H9 (cell line): ENCODE data around the gene COL4A1. TPM values are rescaled to one million over a fixed set of nuclear protein-coding genes. Genes with fewer than 3 reads are reported as not detected.
A peak's percentile ranks its signal among the peaks of the same experiment; 100 is the strongest.

Source experiments
- DNase-seq: peaks from one replicate; pipeline ENCODE4 v3.0.0-alpha.2; 2017
- H2AFZ ChIP-seq: one replicate; pipeline ENCODE4 v1.6.1; 2013; ENCODE audit warnings: mild to moderate bottlenecking, low read length, control low read depth, moderate library complexity
- H2AK5ac ChIP-seq: 2 replicates; pipeline ENCODE4 v1.6.1; 2013; ENCODE audit warnings: low read length, control low read depth, mixed read lengths; ENCODE audit not compliant: insufficient read length
- H2BK120ac ChIP-seq: one replicate; pipeline ENCODE4 v1.6.1; 2013; ENCODE audit warnings: low read depth, mild to moderate bottlenecking, low read length, control low read depth, inconsistent platforms; ENCODE audit not compliant: poor library complexity, severe bottlenecking
- H2BK12ac ChIP-seq: 2 replicates; pipeline ENCODE4 v1.6.1; 2013; ENCODE audit warnings: low read length, control low read depth, mixed read lengths, low read depth; ENCODE audit not compliant: insufficient read length
- H2BK15ac ChIP-seq: 2 replicates; pipeline ENCODE4 v1.6.1; 2013; ENCODE audit warnings: low read depth, low read length, control low read depth
- H2BK20ac ChIP-seq: one replicate; pipeline ENCODE4 v1.6.1; 2013; ENCODE audit warnings: low read depth, mild to moderate bottlenecking, low read length, control low read depth, inconsistent platforms; ENCODE audit not compliant: poor library complexity, severe bottlenecking
- H2BK5ac ChIP-seq: 2 replicates; pipeline ENCODE4 v1.6.1; 2013; ENCODE audit warnings: low read length, control low read depth, mixed read lengths; ENCODE audit not compliant: insufficient read length
- H3K14ac ChIP-seq: 2 replicates; pipeline ENCODE4 v1.6.1; 2013; ENCODE audit warnings: low read length, control low read depth; ENCODE audit not compliant: insufficient read depth
- H3K18ac ChIP-seq: 2 replicates; pipeline ENCODE4 v1.6.1; 2013; ENCODE audit warnings: low read depth, mild to moderate bottlenecking, mixed read lengths, low read length, control low read depth; ENCODE audit not compliant: insufficient read length
- H3K23ac ChIP-seq: 2 replicates; pipeline ENCODE4 v1.6.1; 2013; ENCODE audit warnings: low read length, control low read depth, mixed read lengths, low read depth; ENCODE audit not compliant: insufficient read length
- H3K23me2 ChIP-seq: 2 replicates; pipeline ENCODE4 v1.6.1; 2013; ENCODE audit warnings: low read depth, mild to moderate bottlenecking, mixed read lengths, low read length, control low read depth; ENCODE audit not compliant: insufficient read length, poor library complexity, severe bottlenecking
- H3K27ac ChIP-seq: 2 replicates; pipeline ENCODE4 v1.5.1; 2013; ENCODE audit warnings: low read length, control low read depth, mixed read lengths, low read depth; ENCODE audit not compliant: insufficient read length
- H3K27me3 ChIP-seq: 2 replicates; pipeline ENCODE4 v1.6.1; 2013; ENCODE audit warnings: low read length, control low read depth, inconsistent platforms; ENCODE audit not compliant: insufficient read depth
- H3K4ac ChIP-seq: 2 replicates; pipeline ENCODE4 v1.6.1; 2013; ENCODE audit warnings: low read depth, mild to moderate bottlenecking, control low read depth, inconsistent platforms, low read length, moderate library complexity
- H3K4me1 ChIP-seq: 2 replicates; pipeline ENCODE4 v1.6.1; 2013; ENCODE audit warnings: low read length, control low read depth, inconsistent platforms; ENCODE audit not compliant: insufficient read depth
- H3K4me2 ChIP-seq: 2 replicates; pipeline ENCODE4 v1.6.1; 2013; ENCODE audit warnings: low read length, control low read depth, mixed read lengths; ENCODE audit not compliant: insufficient read length, insufficient read depth
- H3K56ac ChIP-seq: 2 replicates; pipeline ENCODE4 v1.6.1; 2013; ENCODE audit warnings: low read depth, mild to moderate bottlenecking, mixed read lengths, low read length, control low read depth; ENCODE audit not compliant: insufficient read length
- H3K79me1 ChIP-seq: 2 replicates; pipeline ENCODE4 v1.6.1; 2013; ENCODE audit warnings: low read depth, mild to moderate bottlenecking, moderate library complexity, low read length, control low read depth, inconsistent platforms; ENCODE audit not compliant: insufficient read depth, poor library complexity, severe bottlenecking
- H3K79me2 ChIP-seq: 2 replicates; pipeline ENCODE4 v1.6.1; 2013; ENCODE audit warnings: low read length, control low read depth, inconsistent platforms; ENCODE audit not compliant: insufficient read depth
- H3K9ac ChIP-seq: 2 replicates; pipeline ENCODE4 v1.6.1; 2013; ENCODE audit warnings: low read length, control low read depth, mixed read lengths; ENCODE audit not compliant: insufficient read length; ENCODE audit errors: extremely low read depth
- H3K9me3 ChIP-seq: one replicate; pipeline ENCODE4 v1.6.1; 2013; ENCODE audit warnings: low read depth, low read length, inconsistent platforms; ENCODE audit not compliant: control insufficient read depth
- H3T11ph ChIP-seq: one replicate; pipeline ENCODE4 v1.6.1; 2013; ENCODE audit warnings: mild to moderate bottlenecking, low read length, control low read depth, inconsistent platforms
- H4K20me1 ChIP-seq: one replicate; pipeline ENCODE4 v1.6.1; 2013; ENCODE audit not compliant: control insufficient read depth, insufficient read length, insufficient read depth
- H4K5ac ChIP-seq: 2 replicates; pipeline ENCODE4 v1.6.1; 2013; ENCODE audit warnings: low read depth, mild to moderate bottlenecking, mixed read lengths, low read length, control low read depth; ENCODE audit not compliant: insufficient read length
- H4K8ac ChIP-seq: replicated peaks from 2 replicates; pipeline ENCODE4 v1.6.1; 2013; ENCODE audit warnings: low read length, control low read depth, mixed read lengths, low read depth; ENCODE audit not compliant: insufficient read length
- H4K91ac ChIP-seq: 2 replicates; pipeline ENCODE4 v1.6.1; 2013; ENCODE audit warnings: low read depth, mild to moderate bottlenecking, moderate library complexity, mixed read lengths, low read length, control low read depth; ENCODE audit not compliant: insufficient read length
- H3K27ac Mint-ChIP-seq, 3 experiments: 2 replicates in 2 of 3; 3 replicates in 1 of 3; pipeline ENCODE4 v1.8.0; 2020 to 2021; ENCODE audit warnings: mixed read lengths in 3 of 3, mild to moderate bottlenecking in 1 of 3, moderate library complexity in 1 of 3
- H3K27me3 Mint-ChIP-seq: 2 replicates; pipeline ENCODE4 v1.8.0; 2021; ENCODE audit warnings: low read depth, mild to moderate bottlenecking, moderate library complexity, mixed read lengths
- H3K36me3 Mint-ChIP-seq, 3 experiments: 2 replicates in 2 of 3; 3 replicates in 1 of 3; pipeline ENCODE4 v1.8.0; 2020 to 2021; ENCODE audit warnings: low read depth in 3 of 3, mixed read lengths in 3 of 3; ENCODE audit not compliant: insufficient read depth in 1 of 3
- H3K4me1 Mint-ChIP-seq, 2 experiments: 2 replicates each; pipeline ENCODE4 v1.8.0; 2020; ENCODE audit warnings: mixed read lengths in 2 of 2
- H3K4me3 Mint-ChIP-seq, 2 experiments: 2 replicates in 1 of 2; 3 replicates in 1 of 2; pipeline ENCODE4 v1.8.0; 2020 to 2021; ENCODE audit warnings: mild to moderate bottlenecking in 2 of 2, mixed read lengths in 2 of 2, moderate library complexity in 1 of 2
- H3K9me3 Mint-ChIP-seq, 2 experiments: 2 replicates in 1 of 2; 3 replicates in 1 of 2; pipeline ENCODE4 v1.8.0; 2020; ENCODE audit warnings: mild to moderate bottlenecking in 2 of 2, mixed read lengths in 2 of 2, moderate library complexity in 1 of 2
- CTCF ChIP-seq: fragments of 200-600 bp; sonication (generic); conservative IDR thresholded peaks from 3 replicates; pipeline ENCODE4 v1.8.0; 2021; ENCODE audit warnings: antibody characterized with exemption, mild to moderate bottlenecking
- WGBS: extraction: QIAGEN DNeasy Blood & Tissue Kit; methylation state at CpG from one replicate; pipeline ENCODE4 v1.1.7; 2013; ENCODE audit warnings: missing lambda C conversion rate, low lambda C conversion rate, mixed read lengths; ENCODE audit not compliant: insufficient read length; ENCODE audit errors: extremely low coverage; 5-methylcytosine and 5-hydroxymethylcytosine counted together
- total RNA-seq: library from RNA; stranded (reverse); gene quantifications from 2 replicates; pipeline ENCODE4 v1.2.1, GENCODE V29; 2021

COL4A1 gene
- total RNA-seq, 1 experiment from 2014 or later: 73.1 TPM

GRCh38 chr13:110215606-110216005, 91.4 kb downstream of the COL4A1 start:
- no peak overlapping the region for H2BK120ac ChIP-seq
- H3K9me3 ChIP-seq: no peaks in the 10 kb centered on the region
- Mint-ChIP-seq H3K36me3 (peaks cover 0 to 6% (median 3%) of the 10 kb centered on the region in 3 experiments; a peak in 4 of 7 replicates), H3K9me3 (no peaks in the 10 kb centered on the region), H3K4me3 (no peak overlapping the region), H3K4me1 (peaks cover 0 to 12% of the 10 kb centered on the region in 2 experiments; a peak in 2 of 4 replicates), H3K27ac (peak overlapping the region in 1 of 3 experiments; percentile 48; a peak in 1 of 7 replicates), H3K27me3 (no peaks in the 10 kb centered on the region)
- no peak overlapping the region for H4K5ac ChIP-seq
- no peak overlapping the region for H3K4ac ChIP-seq
- no peak for TF ChIP-seq CTCF
- no peak overlapping the region for H3K27ac ChIP-seq
- H3K23ac ChIP-seq: no peak overlapping the region
- no peaks in the 10 kb centered on the region for H3K23me2 ChIP-seq
- no peak for DNase-seq
- no peak overlapping the region for H3K4me2 ChIP-seq
- H3K79me1 ChIP-seq: no peaks in the 10 kb centered on the region
- no peak overlapping the region for H4K91ac ChIP-seq
- H2BK12ac ChIP-seq: no peak overlapping the region
- no peaks in the 10 kb centered on the region; the same call in 1 of the 2 replicates for H3K4me1 ChIP-seq
- H3K18ac ChIP-seq: no peak overlapping the region
- no peak overlapping the region for H4K8ac ChIP-seq
- H4K20me1 ChIP-seq: no peaks in the 10 kb centered on the region
- H2BK20ac ChIP-seq: no peak overlapping the region
- no peak overlapping the region for H3K14ac ChIP-seq
- H3K9ac ChIP-seq: no peak overlapping the region
- no peak overlapping the region for H2BK15ac ChIP-seq
- H2AK5ac ChIP-seq: no peak overlapping the region
- 0 out of 2 replicates have a peak, but pooled peaks cover 2% of the 10 kb centered on the region for H3K79me2 ChIP-seq
- H3K27me3 ChIP-seq: no peaks in the 10 kb centered on the region
- H2BK5ac ChIP-seq: no peak overlapping the region
- no CpG with 5 or more reads among the region's 7 CpGs for WGBS
- no peak overlapping the region for H2AFZ ChIP-seq
- no peak overlapping the region for H3T11ph ChIP-seq
- H3K56ac ChIP-seq: no peak overlapping the region
